ENCODE results near the gene CEP104. TPM values are rescaled to one million over a fixed set of nuclear protein-coding genes. Genes with fewer than 3 reads are reported as not detected.

The CEP104 gene
- polyA plus RNA-seq, 1 donor from 2014 or later = 8.1 TPM

- Histone ChIP-seq H3K27ac (ENCODE audit: low read length) (no peak overlapping the region), H2AFZ (ENCODE audit: low read depth, low read length) (no peak overlapping the region)
These were observed 46.4 kb upstream of the CEP104 start for GRCh38 chr1:3903141-3904005.

GRCh38 chr1:3902571-3903091, 45.6 kb upstream of the CEP104 start:
- Histone ChIP-seq H3K4me2 (ENCODE audit: low read length) (no peak overlapping the region), H3K9ac (ENCODE audit: low read length) (no peak overlapping the region), H3F3A (ENCODE audit: insufficient read depth, low read length, poor library complexity, severe bottlenecking) (no peaks in the 10 kb centered on the region), H3K9me2 (ENCODE audit: insufficient read depth, low read length) (no peaks in the 10 kb centered on the region), H3K4me3 (ENCODE audit: low read length) (no peak overlapping the region), H3K79me2 (replicated peaks; ENCODE audit: insufficient read depth, low read length) (peaks cover 22% of the 10 kb centered on the region), H3K27ac (ENCODE audit: low read length) (no peak overlapping the region), H3K9me3 (ENCODE audit: low read length) (no peaks in the 10 kb centered on the region), H3K27me3 (ENCODE audit: insufficient read depth, low read depth, low read length) (no peaks in the 10 kb centered on the region), H3K36me3 (ENCODE audit: insufficient read depth, low read length) (no peaks in the 10 kb centered on the region), H4K20me1 (ENCODE audit: insufficient read depth) (no peaks in the 10 kb centered on the region), H2AFZ (ENCODE audit: low read depth, low read length) (no peak overlapping the region)
- no peak for TF ChIP-seq RAD21 (conservative IDR thresholded peaks at IDR 0.05)
- TF ChIP-seq POLR2AphosphoS5 (IDR thresholded peaks at IDR 0.05) = no peak
- no peak for TF ChIP-seq CTCF (IDR thresholded peaks at IDR 0.05; ENCODE audit: poor library complexity, severe bottlenecking)
- TF ChIP-seq TAF1 (IDR thresholded peaks at IDR 0.05; ENCODE audit: low read depth) = no peak
- TF ChIP-seq, protein P1, sequence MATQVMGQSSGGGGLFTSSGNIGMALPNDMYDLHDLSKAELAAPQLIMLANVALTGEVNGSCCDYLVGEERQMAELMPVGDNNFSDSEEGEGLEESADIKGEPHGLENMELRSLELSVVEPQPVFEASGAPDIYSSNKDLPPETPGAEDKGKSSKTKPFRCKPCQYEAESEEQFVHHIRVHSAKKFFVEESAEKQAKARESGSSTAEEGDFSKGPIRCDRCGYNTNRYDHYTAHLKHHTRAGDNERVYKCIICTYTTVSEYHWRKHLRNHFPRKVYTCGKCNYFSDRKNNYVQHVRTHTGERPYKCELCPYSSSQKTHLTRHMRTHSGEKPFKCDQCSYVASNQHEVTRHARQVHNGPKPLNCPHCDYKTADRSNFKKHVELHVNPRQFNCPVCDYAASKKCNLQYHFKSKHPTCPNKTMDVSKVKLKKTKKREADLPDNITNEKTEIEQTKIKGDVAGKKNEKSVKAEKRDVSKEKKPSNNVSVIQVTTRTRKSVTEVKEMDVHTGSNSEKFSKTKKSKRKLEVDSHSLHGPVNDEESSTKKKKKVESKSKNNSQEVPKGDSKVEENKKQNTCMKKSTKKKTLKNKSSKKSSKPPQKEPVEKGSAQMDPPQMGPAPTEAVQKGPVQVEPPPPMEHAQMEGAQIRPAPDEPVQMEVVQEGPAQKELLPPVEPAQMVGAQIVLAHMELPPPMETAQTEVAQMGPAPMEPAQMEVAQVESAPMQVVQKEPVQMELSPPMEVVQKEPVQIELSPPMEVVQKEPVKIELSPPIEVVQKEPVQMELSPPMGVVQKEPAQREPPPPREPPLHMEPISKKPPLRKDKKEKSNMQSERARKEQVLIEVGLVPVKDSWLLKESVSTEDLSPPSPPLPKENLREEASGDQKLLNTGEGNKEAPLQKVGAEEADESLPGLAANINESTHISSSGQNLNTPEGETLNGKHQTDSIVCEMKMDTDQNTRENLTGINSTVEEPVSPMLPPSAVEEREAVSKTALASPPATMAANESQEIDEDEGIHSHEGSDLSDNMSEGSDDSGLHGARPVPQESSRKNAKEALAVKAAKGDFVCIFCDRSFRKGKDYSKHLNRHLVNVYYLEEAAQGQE (IDR thresholded peaks at IDR 0.05; ENCODE audit: borderline replicate concordance) = no peak
- TF ChIP-seq EP300 (conservative IDR thresholded peaks at IDR 0.05; ENCODE audit: poor library complexity, severe bottlenecking) = no peak
- TF ChIP-seq SMC3 (conservative IDR thresholded peaks at IDR 0.05; ENCODE audit: poor library complexity) = no peak

More at GRCh38 chr1:3903141-3904005, 46.4 kb upstream of the CEP104 start:
- H3K36me3 ChIP-seq (ENCODE audit: insufficient read depth, low read length) = no peaks in the 10 kb centered on the region
- no peaks in the 10 kb centered on the region for H3K9me2 ChIP-seq (ENCODE audit: insufficient read depth, low read length)
- H3K9me3 ChIP-seq (ENCODE audit: low read length) = no peaks in the 10 kb centered on the region
- H3K4me2 ChIP-seq (ENCODE audit: low read length) = no peak overlapping the region
- peaks cover 16% of the 10 kb centered on the region for H3K79me2 ChIP-seq (replicated peaks; ENCODE audit: insufficient read depth, low read length)
- TF ChIP-seq CTCF (IDR thresholded peaks at IDR 0.05; ENCODE audit: poor library complexity, severe bottlenecking) (no peak), POLR2AphosphoS5 (IDR thresholded peaks at IDR 0.05) (no peak), SMC3 (conservative IDR thresholded peaks at IDR 0.05; ENCODE audit: poor library complexity) (no peak), EZH2 (IDR thresholded peaks at IDR 0.05; ENCODE audit: borderline replicate concordance, insufficient read depth, low read length, poor library complexity, severe bottlenecking) (no peak), TAF1 (IDR thresholded peaks at IDR 0.05; ENCODE audit: low read depth) (no peak), EP300 (conservative IDR thresholded peaks at IDR 0.05; ENCODE audit: poor library complexity, severe bottlenecking) (no peak), RAD21 (conservative IDR thresholded peaks at IDR 0.05) (no peak), MXI1 (conservative IDR thresholded peaks at IDR 0.05; ENCODE audit: poor library complexity, severe bottlenecking) (no peak)
- TF ChIP-seq, protein P1 (IDR thresholded peaks at IDR 0.05; ENCODE audit: borderline replicate concordance) = no peak
- H3K27me3 ChIP-seq (ENCODE audit: insufficient read depth, low read depth, low read length) = no peaks in the 10 kb centered on the region
- H3K4me3 ChIP-seq (ENCODE audit: low read length) = no peak overlapping the region
- H4K20me1 ChIP-seq (ENCODE audit: insufficient read depth) = no peaks in the 10 kb centered on the region
- H3F3A ChIP-seq (ENCODE audit: insufficient read depth, low read length, poor library complexity, severe bottlenecking) = no peaks in the 10 kb centered on the region
- H3K9ac ChIP-seq (ENCODE audit: low read length) = no peak overlapping the region

Data from neural cell (in vitro differentiated cells).